Activated CD4-positive, alpha-beta T cell treated with anti-CD3 and anti-CD28 coated beads for 1 hour (primary cell): ENCODE results near the gene OGFOD1.
A peak's percentile ranks its signal among the peaks of the same experiment; 100 is the strongest.
"Not testable (repeated sequence)": the region's sequence is repeated elsewhere in the genome, so short reads cannot be mapped to it uniquely, and the experiment has no call there.

Experiments
- DNase-seq: peaks from one replicate; pipeline ENCODE4 v3.0.0-alpha.2; 2020

Gene OGFOD1

DNA sequence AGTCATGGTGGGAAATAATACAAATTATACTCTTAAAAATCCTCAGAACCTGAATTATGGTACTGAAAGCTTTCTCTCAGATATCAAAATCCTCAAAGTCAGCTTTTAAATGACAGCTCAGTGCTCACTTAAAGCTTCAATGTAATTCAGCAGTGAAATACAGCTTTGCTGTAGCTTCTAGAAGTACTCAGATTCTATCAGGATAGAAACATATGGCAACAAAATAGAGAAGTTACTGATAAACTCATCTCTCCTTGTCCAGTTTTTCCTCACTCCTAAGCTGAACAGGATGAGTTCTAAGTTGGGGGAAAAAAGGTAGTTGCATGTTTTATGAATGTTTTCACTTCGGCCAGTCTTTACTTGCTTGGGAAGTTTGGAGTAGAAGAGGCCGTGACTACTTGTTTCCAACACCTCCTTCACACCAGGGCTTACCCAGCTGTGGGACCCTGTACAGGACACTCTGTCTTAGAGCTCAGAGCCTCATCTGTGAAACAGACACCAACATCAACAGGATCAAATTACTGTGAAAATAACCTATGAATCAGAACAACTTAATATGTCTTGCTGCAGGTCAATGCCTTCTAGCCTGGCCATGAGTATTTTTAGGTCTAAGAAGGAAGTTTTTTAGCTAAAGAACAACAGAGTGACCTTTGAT lies 30.2 kb downstream of the OGFOD1 start:
- no peak for DNase-seq

GRCh38 chr16:56482683-56483236 lies 31.4 kb downstream of the OGFOD1 start:
- no peak for DNase-seq

DNA sequence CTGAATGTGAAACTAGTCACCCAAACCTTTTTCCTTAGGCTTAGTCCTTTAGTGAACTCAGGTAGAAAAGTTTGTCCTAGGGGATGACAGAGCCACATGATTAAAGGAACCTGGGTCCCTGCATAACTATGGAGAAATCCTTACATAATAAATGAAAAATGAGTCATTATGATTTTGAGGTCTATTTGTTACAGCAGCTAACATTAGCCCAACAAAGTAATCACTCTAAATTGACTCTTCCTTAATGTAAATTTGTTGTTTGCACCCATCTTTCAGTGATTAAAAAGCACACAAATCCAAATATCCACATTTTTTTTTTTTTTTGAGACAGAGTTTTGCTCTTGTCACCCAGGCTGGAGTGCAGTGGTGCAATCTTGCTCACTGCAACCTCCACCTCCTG lies 32.0 kb downstream of the OGFOD1 start:
- no peak for DNase-seq

DNA sequence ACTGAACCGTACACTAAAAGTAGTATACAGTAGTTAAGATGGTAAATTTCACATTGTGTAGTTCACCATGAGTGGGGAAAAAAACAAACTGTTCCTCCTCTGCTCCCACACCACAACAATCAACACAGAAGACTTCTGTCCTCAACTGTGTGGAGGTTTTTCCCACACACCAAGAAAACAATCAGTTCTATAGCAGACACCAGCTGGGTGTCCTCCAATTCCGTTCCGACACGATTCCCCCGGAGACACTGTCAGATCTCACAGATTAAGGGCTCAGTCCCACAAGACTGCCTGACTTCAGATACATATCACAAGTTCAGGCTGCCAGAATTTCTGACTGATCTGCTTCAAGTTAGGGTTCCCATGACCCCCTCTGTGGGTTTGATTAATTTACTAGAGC lies 36.7 kb downstream of the OGFOD1 start:
- DNase-seq, result no peak

GRCh38 chr16:56488868-56489267 lies 37.5 kb downstream of the OGFOD1 start:
- not testable (repeated sequence) for DNase-seq

DNA sequence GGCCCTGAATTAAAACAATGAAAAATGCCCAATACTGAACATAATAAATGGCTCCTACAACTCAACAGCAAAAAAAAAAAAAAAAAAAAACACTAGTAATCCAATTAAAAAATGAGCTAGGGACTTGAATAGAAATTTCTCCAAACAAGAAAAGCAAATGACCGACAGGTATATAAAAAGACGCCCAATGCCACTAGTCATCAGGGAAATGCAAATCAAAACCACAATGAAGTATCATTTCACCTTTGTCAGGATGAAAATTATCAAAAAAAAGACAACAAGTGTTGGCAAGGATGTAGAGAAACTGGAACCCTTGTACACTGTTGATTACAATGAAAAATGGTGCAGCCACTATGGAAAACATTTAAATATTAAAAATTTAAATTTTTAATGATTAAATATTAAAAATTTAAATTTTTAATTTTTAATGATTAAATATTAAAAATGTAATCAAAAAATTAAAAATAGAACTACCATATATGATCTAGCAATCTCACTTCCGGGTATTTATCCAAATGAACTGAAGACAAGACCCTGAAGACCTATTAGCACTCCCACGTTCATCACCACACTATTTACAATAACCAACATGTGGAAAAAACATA lies 40.4 kb downstream of the OGFOD1 start:
- no peak for DNase-seq

- DNase-seq, result no peak
Measured at GRCh38 chr16:56493126-56493525, 41.8 kb downstream of the OGFOD1 start.

- DNase-seq, result no peak
Measured at GRCh38 chr16:56493815-56494214, 42.5 kb downstream of the OGFOD1 start.

GRCh38 chr16:56505181-56505580 lies 53.8 kb downstream of the OGFOD1 start:
- DNase-seq, result no peak

DNA sequence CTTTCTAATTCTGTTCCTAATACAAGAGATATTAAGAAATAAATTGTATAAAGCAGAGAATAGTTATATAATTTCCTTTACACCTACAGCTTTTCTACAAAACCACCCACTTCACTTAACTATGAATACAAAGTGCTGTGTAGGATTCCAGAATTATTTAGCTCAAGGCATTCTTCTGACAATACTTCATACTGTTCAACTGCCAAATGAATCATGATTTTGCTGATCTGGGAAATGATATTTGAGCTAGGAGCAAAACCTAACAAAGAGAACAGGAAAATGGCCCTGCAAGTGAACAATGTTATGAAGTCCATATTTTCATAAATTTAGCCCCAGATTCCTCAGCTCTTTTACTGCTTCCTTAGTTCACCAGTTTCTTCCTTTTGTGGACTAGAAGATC lies 55.6 kb downstream of the OGFOD1 start:
- DNase-seq, result no peak

GRCh38 chr16:56510544-56510943 lies 59.2 kb downstream of the OGFOD1 start:
- DNase-seq, result no peak

DNA sequence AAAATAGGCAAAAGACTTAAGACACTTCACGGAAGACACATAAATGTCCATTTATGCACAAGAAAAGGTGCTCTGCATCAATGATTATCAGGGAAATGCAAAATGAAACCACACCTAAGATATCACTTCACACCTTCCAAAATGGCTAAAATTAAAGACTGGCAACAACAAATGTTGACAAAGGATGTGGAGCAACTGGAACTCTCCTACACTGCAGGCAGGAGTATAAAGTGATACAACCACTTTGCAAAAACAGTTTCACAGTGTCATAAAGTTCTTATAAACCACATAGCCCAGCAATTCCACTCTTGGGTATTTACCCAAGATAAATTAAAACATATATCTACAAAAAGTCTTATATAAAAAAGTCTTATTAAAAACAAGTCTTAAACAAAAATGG lies 60.7 kb downstream of the OGFOD1 start:
- no peak for DNase-seq

GRCh38 chr16:56513091-56513490 lies 61.7 kb downstream of the OGFOD1 start:
- no peak for DNase-seq

- no peak for DNase-seq
Measured at GRCh38 chr16:56513972-56514371, 62.6 kb downstream of the OGFOD1 start.

GRCh38 chr16:56514845-56515244 lies 63.5 kb downstream of the OGFOD1 start:
- no peak for DNase-seq

DNA sequence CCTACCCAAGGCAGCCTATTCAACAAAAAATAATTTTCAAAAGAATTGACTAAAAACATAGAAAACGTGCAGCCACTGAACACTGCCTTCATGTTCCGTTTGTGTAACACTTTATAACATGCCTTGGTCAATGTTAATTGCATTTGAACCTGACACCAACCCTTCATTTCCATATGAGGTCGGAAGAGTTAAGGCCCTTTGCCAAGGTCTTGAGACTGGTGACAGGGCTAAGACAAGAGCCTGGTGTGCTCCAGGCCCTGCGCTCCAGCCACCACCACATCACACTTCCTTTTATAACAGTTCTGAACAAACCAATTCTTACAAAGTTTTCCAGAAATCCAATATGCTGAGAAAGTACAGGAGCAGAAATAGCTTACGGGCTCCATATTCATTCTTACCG lies 64.3 kb downstream of the OGFOD1 start:
- no peak for DNase-seq

DNA sequence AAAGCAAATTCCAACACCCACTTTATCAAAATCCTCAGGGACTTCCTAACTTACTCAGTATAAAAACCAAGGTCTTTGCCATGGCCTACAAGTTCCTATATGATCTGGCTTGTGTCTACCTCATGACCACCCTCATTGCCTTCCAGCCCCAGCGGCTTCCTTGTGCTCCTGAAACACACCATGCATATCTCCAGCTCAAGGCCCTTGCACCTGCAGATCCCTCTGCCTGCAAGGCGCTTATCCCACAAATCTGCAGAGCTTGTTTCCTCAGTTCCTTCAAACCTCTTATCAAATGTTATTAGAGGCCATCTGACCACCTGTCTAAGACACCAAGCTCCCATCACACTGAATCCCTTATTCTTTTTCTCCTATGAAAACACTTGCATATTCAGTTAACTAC lies 65.9 kb downstream of the OGFOD1 start:
- no peak for DNase-seq

DNA sequence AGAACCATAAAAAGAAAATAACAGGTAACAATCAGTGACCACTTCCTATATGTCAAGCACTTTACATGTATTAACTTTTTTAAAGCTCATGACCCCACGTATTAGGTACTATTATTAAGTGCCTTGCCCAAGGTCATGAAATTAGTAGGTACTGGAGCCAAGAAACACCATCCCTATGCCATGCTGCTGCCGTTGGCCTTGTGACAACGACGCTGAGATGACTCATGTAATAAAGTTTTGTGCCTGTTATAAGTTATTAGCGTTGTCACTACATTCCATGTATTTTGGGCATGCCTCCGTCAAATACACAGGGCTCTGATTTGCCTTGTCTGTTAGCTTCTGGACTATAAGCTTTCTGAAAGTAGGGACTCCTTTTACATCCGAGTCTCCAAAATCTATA lies 67.1 kb downstream of the OGFOD1 start:
- DNase-seq, result no peak

DNA sequence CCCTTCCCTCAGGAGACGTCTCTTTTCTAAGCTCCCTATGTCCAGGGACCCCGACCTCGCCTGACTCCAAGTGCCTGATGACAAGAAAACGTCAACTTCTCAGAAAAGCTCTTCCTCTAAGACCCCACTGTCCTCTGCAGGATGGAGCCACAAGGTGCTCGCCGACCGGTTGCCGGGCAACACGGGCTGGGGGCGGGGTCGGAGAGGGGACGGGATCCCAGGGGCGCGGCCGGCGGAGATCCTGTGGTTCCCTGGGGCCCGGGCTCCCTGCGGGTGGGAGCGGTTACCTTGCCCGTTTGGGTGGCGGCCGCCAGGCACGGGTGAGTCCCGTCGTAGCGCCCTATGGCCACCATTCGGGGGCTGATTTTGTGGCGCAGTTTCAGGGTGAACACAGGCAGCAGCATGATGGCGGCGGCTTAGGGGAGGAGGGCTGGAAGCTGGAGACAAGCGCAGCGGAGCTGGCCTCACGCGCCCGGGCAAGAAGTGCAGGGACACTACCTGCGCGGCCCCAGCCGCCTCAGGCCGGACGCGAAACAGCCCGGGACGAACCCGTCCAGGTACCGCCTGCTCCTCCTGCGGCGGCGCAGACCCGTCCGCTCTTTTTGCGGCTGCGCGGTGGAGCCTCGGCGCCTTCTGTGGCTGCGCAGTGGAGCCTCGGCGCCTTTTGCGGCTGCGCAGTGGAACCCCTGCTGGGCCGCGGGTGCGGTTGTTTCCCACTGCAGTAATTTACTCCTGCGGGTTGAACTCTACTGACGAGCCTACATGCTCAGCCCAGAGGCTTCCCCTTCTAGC lies 68.3 kb downstream of the OGFOD1 start, which contains the start of gene BBS2:
BBS2 (minus strand) TSS at position 566 of the 792 bp plus-strand sequence; CDS start at position 404, 162 bp downstream.
- DNase-seq, result peak; percentile 90

GRCh38 chr16:56520251-56520577 lies 68.9 kb downstream of the OGFOD1 start:
- DNase-seq, result no peak

DNA sequence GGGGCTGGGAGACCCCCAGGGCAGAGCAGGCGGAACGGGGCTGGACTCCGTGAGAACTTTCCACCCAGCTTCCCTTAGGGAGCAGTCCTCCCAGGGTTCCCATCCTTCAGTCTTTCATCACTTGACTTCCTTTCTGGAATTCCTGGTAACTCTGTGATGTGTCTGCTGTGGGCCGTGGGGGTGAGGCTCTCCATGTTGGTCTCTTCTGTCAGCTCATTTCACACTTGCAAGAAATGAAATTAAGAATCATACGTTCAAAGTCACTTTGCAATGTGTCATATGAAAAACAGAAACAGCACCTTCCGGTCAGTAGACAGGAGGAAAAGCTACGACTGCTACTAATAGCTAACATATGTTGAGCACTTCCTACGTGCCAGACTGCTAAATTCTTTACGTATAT lies 73.9 kb downstream of the OGFOD1 start:
- no peak for DNase-seq
